Activated CD4-positive, CD25-positive, alpha-beta regulatory T cell treated with anti-CD3 and anti-CD28 coated beads, Interleukin-2, amount 50 U/mL, for 72 hours (primary cell): ENCODE results near the gene TMEM121.
"Not testable (repeated sequence)": the region's sequence is repeated elsewhere in the genome, so short reads cannot be mapped to it uniquely, and the experiment has no call there.

Experiments
- DNase-seq: peaks from one replicate; pipeline ENCODE4 v3.0.0; 2021

TMEM121 gene

DNA sequence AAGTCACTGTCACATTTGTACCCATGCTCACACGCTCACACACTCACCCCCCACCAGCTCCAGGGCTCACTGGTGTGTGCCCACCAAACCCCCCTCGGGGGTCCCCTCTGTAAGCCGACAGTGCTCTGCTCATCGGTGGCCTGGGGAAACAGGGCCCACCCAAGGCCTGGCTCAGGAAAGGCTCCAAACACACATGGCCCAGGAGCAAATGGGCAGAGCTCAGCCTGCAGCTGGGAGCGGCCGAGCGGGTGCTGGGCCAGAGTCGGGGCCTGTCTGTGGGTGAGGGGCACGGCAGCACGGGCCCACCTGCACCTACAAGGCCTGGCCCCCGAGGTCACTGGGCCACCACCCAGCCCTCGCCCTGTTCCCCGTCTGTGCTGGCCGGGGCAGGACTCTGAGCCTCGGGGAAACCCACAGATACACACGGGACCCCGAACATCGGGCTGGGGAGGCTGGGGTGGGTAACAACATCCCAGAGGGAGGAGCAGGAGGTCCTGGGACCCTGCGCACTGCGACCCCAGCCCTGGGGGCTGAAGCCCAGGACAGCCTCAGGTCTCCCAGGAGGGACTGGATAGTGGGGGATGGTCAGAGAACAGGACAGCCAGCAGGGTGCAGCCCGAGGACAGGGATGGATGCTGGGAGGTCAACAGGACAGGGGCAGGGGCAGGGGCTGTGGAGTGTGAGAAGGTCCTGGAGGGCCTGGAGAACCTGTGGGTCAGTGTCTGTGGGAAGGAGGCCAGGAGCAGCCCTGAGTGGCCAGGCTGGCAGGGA, 45.0 kb downstream of the TMEM121 start:
- not testable (repeated sequence) for DNase-seq

DNA sequence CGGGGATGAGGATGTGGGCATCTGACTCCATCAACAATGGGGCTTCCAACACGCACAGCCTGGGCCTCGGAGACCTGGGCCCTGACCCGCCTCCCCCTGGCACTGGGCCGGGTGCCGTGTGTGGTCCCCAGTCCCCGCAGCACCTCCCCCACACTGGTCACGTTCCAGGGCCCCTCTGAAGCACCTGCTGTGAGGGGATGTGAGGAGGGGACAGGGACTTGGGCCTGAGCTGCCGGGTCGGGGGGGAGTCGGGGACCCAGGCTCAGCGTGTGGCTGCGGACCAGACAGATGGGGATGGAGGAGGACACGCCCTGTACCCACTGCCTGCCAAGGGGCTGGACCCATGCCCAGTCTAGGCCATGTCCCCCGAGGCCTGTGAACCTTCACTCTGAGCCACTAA, 45.7 kb downstream of the TMEM121 start:
- DNase-seq = not testable (repeated sequence)

DNA sequence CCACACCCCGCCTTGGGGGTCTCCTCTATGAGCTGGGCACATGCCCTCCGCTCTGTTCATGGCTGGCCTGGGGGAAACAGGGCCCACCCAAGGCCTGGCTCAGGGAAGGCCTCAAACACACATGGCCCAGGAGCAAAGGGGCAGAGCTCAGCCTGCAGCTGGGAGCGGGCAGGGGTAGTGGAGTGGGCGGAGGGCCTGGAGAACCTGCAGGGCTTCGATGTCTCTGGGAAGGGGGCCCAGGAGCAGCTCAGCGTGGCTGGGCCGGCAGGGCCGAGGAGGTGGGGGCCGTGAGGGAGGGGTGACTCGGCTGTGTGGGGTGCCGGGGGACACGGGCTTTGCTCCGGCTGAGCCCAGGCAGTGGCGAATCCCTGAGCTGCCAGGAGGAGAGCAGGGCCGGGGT, 47.5 kb downstream of the TMEM121 start:
- not testable (repeated sequence) for DNase-seq

DNA sequence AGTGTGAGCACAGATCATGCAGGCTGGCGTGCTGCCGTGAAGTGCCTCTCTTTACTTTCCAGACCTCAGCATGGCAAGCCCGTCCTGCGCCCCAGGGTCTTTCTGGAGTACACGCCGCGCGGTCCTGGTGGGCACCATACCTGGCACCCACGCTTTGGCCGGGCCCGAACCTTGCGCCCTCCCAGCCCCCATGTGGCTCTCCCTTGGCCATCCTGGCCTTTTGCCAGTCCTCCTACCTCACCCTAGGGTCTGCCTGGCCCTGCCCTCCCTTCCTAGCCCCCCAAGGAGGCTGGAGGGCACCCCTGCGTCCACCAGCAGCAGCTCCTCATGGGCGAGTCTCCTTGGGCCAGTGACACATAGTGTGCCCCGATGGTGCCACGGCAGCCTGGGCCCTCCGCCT, 48.0 kb downstream of the TMEM121 start:
- DNase-seq = not testable (repeated sequence)

DNA sequence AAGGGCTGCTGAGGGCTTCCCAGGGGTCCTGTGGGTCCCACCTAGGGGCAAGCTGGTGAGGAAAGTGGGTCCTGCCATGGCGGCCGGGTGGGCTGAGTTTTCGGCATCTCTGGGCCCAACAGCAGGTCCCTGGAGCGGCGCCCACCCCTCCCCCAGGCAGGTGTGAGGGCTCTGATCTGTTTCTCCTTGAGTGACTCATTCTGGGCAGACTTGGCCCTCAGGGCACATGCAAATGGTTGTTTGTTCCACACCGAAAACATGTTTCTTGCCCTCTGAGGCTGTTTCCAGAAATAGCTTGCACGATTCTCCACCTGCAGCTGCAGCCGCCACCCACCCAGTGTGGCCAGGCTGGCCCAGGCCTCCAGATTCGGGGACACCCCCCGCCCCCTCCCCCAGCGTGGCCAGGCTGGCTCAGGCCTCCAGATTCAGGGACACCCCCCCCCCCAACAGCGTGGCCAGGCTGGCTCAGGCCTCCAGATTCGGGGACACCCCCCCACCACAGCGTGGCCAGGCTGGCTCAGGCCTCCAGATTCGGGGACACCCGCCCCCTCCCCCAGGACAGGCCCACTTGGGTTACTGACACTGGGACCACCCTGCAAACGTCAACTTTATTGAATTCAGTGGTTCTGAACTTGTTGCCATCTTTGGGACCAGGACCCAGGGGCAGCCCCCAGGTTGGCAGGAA, 48.8 kb downstream of the TMEM121 start:
- not testable (repeated sequence) for DNase-seq

DNA sequence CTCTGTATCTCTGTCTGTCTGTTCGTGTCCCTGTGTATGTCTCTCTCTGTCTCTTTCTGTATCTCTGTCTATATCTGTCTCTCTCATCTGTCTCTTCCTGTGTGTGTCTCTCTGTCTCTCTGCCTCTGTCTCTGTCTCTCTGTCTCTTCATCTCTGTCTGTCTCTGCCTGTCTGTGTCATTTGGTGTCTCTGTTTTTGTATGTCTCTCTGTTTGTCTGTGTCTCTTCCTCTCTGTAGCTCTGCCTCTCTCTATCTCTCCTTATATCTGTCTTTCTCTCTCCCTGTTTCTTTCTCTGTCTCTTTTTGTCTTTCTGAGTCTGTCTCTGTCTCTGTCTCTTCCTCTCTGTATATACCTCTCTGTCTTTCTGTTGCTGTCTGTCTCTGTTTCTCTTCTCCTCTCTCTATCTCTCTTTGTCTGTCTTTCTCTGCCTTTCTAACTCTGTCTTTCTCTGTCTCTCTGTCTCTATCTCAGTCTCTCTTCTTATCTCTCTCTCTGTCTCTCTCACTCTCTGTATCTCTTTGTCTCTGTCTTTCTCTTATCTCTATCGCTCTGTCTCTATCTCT, 50.2 kb downstream of the TMEM121 start:
- no peak for DNase-seq

DNA sequence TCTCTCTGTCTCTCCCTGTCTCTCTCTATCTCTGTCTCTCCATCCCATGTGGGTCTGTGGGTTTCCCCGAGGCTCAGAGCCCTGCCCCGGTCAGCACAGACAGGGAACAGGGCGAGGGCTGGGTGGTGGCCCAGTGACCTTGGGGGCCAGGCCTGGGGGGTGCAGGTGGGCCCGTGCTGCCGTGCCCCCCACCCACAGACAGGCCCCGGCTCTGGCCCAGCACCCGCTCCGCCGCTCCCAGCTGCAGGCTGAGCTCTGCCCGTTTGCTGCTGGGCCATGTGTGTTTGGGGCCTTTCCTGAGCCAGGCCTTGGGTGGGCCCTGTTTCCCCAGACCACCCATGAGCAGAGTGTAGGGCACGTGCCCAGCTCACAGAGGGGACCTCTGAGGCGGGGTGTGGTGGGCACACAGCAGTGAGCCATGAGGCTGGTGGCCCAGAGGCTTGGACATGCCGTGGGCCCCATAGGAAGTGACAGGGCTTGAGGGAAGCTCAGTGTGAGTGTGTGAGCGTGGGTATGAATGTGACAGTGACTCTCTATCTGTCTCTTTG, 51.0 kb downstream of the TMEM121 start:
- DNase-seq = no peak

DNA sequence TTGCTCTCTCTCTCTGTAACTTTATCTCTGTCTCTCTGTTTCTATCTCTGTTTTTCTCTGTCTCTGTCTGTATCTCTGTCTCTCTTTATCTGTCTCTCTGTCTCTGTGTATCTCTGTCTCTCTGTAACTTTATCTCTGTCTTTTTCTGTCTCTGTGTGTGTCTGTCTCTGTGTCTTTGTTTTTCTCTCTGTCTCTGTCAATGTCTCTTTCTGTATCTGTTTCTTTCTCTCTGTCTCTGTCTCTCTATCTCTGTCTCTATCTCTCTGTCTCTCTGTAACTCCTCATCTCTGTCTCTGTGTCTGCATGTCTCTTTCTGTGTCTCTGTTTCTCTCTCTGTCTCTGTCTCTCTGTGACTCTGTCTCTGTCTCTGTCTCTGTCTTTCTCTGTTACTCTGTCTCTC, 51.7 kb downstream of the TMEM121 start:
- no peak for DNase-seq

DNA sequence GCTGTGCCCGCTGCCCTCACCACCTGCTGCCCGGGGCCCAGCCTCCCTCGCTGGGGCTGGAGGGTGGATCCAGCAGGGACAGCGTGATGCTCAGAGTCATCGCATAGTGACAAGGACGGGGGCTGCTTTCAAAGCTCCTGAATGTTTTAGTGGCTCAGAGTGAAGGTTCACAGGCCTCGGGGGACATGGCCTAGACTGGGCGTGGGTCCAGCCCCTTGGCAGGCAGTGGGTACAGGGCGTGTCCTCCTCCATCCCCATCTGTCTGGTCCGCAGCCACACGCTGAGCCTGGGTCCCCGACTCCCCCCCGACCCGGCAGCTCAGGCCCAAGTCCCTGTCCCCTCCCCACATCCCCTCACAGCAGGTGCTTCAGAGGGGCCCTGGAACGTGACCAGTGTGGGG, 52.8 kb downstream of the TMEM121 start:
- DNase-seq = not testable (repeated sequence)
